SK-N-SH treated with all-trans-retinoic acid at 6 μM for 48 hours (cell line): Measurements from ENCODE around the gene LTBP2.

Experiments
- ARNTL ChIP-seq: fragments of 450-650 bp; formaldehyde crosslinking; IDR thresholded peaks from 2 replicates; pipeline ENCODE4 v1.5.0; 2020; ENCODE audit warnings: low read depth, mild to moderate bottlenecking, moderate library complexity, borderline replicate concordance
- CSRNP3 ChIP-seq: fragments of 250-450 bp; sonication (Bioruptor Pico); IDR thresholded peaks from 2 replicates; pipeline ENCODE4 v1.5.1; 2021; ENCODE audit warnings: mild to moderate bottlenecking, moderate library complexity
- PATZ1 ChIP-seq: fragments of 250-450 bp; sonication (Bioruptor Pico); IDR thresholded peaks from 2 replicates; pipeline ENCODE4 v1.8.0; 2020; ENCODE audit warnings: mild to moderate bottlenecking, moderate library complexity, borderline replicate concordance
- RARB ChIP-seq: fragments of 250-450 bp; sonication (Bioruptor Pico); IDR thresholded peaks from 2 replicates; pipeline ENCODE4 v1.8.0; 2021; ENCODE audit warnings: mild to moderate bottlenecking, moderate library complexity
- SNAI2 ChIP-seq: fragments of 250-450 bp; sonication (Bioruptor Pico); IDR thresholded peaks from 2 replicates; pipeline ENCODE4 v1.5.0; 2020; ENCODE audit warnings: mild to moderate bottlenecking, moderate library complexity
- TCF4 ChIP-seq: fragments of 250-450 bp; sonication (Bioruptor Pico); IDR thresholded peaks from 2 replicates; pipeline ENCODE4 v1.8.0; 2021; ENCODE audit warnings: mild to moderate bottlenecking, moderate library complexity, borderline replicate concordance
- ZFP30 ChIP-seq: fragments of 450-650 bp; formaldehyde crosslinking; IDR thresholded peaks from 2 replicates; pipeline ENCODE4 v1.5.0; 2022; ENCODE audit warnings: mild to moderate bottlenecking, moderate library complexity

- no peak for TF ChIP-seq ZFP30 (CRISPR knock-in tag)
- TF ChIP-seq TCF4 (CRISPR knock-in tag): no peak
- no peak for TF ChIP-seq ARNTL (CRISPR knock-in tag)
- no peak for TF ChIP-seq PATZ1 (CRISPR knock-in tag)
- TF ChIP-seq RARB: no peak
- no peak for TF ChIP-seq SNAI2 (CRISPR knock-in tag)
- no peak for TF ChIP-seq CSRNP3 (CRISPR knock-in tag)
Measured at GRCh38 chr14:74567646-74568379, 44.2 kb downstream of the LTBP2 start.
